HL-60 (cell line): ENCODE data around the gene TSEN34.

Experiments
- DNase-seq, 2 experiments: peaks; one replicate each; pipeline ENCODE4 v3.0.0-alpha.2; 2010 to 2020; ENCODE audit warnings: low read depth in 1 of 2, low spot score in 1 of 2
- H3K27ac ChIP-seq: fragments of 250-450 bp; sonication (Bioruptor Pico); replicated peaks from 2 replicates; pipeline ENCODE4 v1.5.1; 2020; ENCODE audit warnings: mild to moderate bottlenecking, moderate library complexity
- H3K27me3 ChIP-seq: fragments of 250-450 bp; sonication (Bioruptor Pico); 2 replicates; pipeline ENCODE4 v1.5.1; 2021; ENCODE audit warnings: mild to moderate bottlenecking, moderate library complexity; ENCODE audit not compliant: insufficient read depth, poor library complexity, severe bottlenecking
- H3K4me3 ChIP-seq: replicated peaks from 2 replicates; pipeline ENCODE4 v1.5.1; 2011; ENCODE audit warnings: mild to moderate bottlenecking, control low read depth, low read length; ENCODE audit not compliant: insufficient read depth
- CTCF ChIP-seq: IDR thresholded peaks from one replicate; pipeline ENCODE4 v1.5.1; 2011; ENCODE audit warnings: low read length, control low read depth, inconsistent platforms; ENCODE audit not compliant: insufficient read depth
- GABPA ChIP-seq: IDR thresholded peaks from 2 replicates; pipeline ENCODE4 v1.6.1; 2012; ENCODE audit warnings: low read depth
- POLR2AphosphoS5 ChIP-seq: IDR thresholded peaks from 2 replicates; pipeline ENCODE4 v1.6.1; 2012; ENCODE audit warnings: low read depth
- REST ChIP-seq: IDR thresholded peaks from 2 replicates; pipeline ENCODE4 v1.6.1; 2012; ENCODE audit warnings: low read depth; ENCODE audit not compliant: insufficient replicate concordance
- SPI1 ChIP-seq: IDR thresholded peaks from 2 replicates; pipeline ENCODE4 v1.6.1; 2012; ENCODE audit warnings: low read depth, mild to moderate bottlenecking, borderline replicate concordance

TSEN34 gene

GRCh38 chr19:54159352-54160181, 31.5 kb upstream of the TSEN34 start, which contains the start of gene LENG1:
Gene LENG1, minus strand, starts transcription at chr19:54159721. Its CDS starts 26 bp downstream, at chr19:54159695.
- Histone ChIP-seq H3K27me3 (no peaks in the 10 kb centered on the region), H3K4me3 (peak within 1 kb of the TSS; percentile 52), H3K27ac (peak within 1 kb of the TSS; percentile 98)
- DNase-seq, result peak; percentile 100
- TF ChIP-seq SPI1 (peak; percentile 28; the same call in 1 of the 2 replicates), POLR2AphosphoS5 (peak; percentile 66), CTCF (no peak), REST (no peak), GABPA (peak; percentile 58; the same call in 1 of the 2 replicates)

GRCh38 chr19:54160182-54160811, 30.8 kb upstream of the TSEN34 start:
- TF ChIP-seq POLR2AphosphoS5 (no peak), CTCF (no peak), REST (no peak), GABPA (no peak), SPI1 (no peak)
- no peak for DNase-seq
- peak overlapping the region; percentile 90 for H3K27ac ChIP-seq
- peaks cover 2% of the 10 kb centered on the region for H3K27me3 ChIP-seq
- H3K4me3 ChIP-seq, result peak overlapping the region; percentile 52

- H3K27ac ChIP-seq, result peak overlapping the region; percentile 90
- H3K4me3 ChIP-seq, result peak overlapping the region; percentile 52
- peaks cover 2% of the 10 kb centered on the region for H3K27me3 ChIP-seq
- no peak for DNase-seq
- TF ChIP-seq GABPA (no peak), SPI1 (no peak), CTCF (no peak), POLR2AphosphoS5 (no peak), REST (no peak)
Observed at GRCh38 chr19:54160854-54161253, 30.3 kb upstream of the TSEN34 start.
